A549 (cell line): ENCODE measurements around the gene CABP2.

Source experiments
- POLR2A ChIP-seq: IDR thresholded peaks from 2 replicates; pipeline ENCODE4 v1.6.1; 2012; ENCODE audit warnings: mild to moderate bottlenecking, low read length
- TF ChIP-seq, protein P1 (sequence below): fragments of >200 bp; sonication (Bioruptor Twin); formaldehyde crosslinking; IDR thresholded peaks from 3 replicates; pipeline ENCODE4 v1.5.1; 2016
- TF ChIP-seq, protein P2 (sequence below): fragments of >200 bp; sonication (Bioruptor Twin); formaldehyde crosslinking; IDR thresholded peaks from 3 replicates; pipeline ENCODE4 v1.6.1; 2016
- TF ChIP-seq, protein P3 (sequence below): fragments of 200-600 bp; sonication (generic); IDR thresholded peaks from 2 replicates; pipeline ENCODE4 v1.6.1; 2016; ENCODE audit warnings: antibody characterized with exemption, mild to moderate bottlenecking, moderate library complexity

DNA sequence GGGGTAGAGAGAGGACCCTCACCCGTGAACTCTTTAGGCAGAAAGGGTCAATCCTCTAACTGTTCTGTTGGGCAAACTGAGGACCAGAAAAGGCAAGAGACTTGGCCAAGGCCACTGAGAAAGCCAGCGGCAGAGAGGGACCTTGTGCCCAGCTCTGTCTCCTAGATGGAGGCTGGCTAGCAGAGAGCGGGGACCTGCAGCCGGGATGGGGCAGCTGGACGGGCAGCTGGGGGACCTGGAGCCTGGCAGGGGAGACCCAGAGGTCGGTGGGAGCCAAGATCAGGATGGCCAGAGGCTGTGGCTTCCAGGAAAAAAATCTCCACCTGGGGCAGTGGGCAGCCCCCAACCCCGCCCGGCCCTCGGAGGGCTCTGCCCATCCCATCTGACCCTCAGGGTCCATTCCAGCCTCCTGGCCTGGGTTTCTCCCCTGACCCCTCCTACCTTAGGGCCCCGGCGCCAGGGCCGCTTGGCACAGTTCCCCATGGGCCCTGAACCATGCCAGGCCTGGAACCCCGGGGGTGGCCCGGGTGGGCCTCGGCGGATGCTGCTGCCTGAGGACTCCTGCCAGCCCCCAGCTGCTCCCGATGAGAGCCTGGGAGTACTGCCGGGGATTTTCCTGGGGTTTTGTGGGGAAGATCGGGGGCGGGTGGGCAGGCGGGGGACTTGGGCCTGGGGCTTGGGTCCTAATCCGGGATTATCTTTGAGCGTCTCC lies at the start of gene CABP2:
- TF ChIP-seq, protein P1, sequence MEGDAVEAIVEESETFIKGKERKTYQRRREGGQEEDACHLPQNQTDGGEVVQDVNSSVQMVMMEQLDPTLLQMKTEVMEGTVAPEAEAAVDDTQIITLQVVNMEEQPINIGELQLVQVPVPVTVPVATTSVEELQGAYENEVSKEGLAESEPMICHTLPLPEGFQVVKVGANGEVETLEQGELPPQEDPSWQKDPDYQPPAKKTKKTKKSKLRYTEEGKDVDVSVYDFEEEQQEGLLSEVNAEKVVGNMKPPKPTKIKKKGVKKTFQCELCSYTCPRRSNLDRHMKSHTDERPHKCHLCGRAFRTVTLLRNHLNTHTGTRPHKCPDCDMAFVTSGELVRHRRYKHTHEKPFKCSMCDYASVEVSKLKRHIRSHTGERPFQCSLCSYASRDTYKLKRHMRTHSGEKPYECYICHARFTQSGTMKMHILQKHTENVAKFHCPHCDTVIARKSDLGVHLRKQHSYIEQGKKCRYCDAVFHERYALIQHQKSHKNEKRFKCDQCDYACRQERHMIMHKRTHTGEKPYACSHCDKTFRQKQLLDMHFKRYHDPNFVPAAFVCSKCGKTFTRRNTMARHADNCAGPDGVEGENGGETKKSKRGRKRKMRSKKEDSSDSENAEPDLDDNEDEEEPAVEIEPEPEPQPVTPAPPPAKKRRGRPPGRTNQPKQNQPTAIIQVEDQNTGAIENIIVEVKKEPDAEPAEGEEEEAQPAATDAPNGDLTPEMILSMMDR, result no peak
- TF ChIP-seq, protein P2, sequence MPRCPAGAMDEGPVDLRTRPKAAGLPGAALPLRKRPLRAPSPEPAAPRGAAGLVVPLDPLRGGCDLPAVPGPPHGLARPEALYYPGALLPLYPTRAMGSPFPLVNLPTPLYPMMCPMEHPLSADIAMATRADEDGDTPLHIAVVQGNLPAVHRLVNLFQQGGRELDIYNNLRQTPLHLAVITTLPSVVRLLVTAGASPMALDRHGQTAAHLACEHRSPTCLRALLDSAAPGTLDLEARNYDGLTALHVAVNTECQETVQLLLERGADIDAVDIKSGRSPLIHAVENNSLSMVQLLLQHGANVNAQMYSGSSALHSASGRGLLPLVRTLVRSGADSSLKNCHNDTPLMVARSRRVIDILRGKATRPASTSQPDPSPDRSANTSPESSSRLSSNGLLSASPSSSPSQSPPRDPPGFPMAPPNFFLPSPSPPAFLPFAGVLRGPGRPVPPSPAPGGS, result no peak
- TF ChIP-seq, protein P3, sequence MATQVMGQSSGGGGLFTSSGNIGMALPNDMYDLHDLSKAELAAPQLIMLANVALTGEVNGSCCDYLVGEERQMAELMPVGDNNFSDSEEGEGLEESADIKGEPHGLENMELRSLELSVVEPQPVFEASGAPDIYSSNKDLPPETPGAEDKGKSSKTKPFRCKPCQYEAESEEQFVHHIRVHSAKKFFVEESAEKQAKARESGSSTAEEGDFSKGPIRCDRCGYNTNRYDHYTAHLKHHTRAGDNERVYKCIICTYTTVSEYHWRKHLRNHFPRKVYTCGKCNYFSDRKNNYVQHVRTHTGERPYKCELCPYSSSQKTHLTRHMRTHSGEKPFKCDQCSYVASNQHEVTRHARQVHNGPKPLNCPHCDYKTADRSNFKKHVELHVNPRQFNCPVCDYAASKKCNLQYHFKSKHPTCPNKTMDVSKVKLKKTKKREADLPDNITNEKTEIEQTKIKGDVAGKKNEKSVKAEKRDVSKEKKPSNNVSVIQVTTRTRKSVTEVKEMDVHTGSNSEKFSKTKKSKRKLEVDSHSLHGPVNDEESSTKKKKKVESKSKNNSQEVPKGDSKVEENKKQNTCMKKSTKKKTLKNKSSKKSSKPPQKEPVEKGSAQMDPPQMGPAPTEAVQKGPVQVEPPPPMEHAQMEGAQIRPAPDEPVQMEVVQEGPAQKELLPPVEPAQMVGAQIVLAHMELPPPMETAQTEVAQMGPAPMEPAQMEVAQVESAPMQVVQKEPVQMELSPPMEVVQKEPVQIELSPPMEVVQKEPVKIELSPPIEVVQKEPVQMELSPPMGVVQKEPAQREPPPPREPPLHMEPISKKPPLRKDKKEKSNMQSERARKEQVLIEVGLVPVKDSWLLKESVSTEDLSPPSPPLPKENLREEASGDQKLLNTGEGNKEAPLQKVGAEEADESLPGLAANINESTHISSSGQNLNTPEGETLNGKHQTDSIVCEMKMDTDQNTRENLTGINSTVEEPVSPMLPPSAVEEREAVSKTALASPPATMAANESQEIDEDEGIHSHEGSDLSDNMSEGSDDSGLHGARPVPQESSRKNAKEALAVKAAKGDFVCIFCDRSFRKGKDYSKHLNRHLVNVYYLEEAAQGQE, result no peak
- TF ChIP-seq POLR2A, result no peak
